Hindlimb muscle (tissue), 1 donor: Measurements from ENCODE around the gene HEG1. TPM values are rescaled to one million over a fixed set of nuclear protein-coding genes. Genes with fewer than 3 reads are reported as not detected.

Source experiments
- polyA plus RNA-seq: library from polyadenylated mRNA; unstranded; fragments of 120-200 nt; gene quantifications from one replicate; pipeline ENCODE4 v1.2.1, GENCODE V29; 2013; ENCODE audit not compliant: insufficient read length

Gene HEG1
- polyA plus RNA-seq, 1 donor = 27.2 TPM

Other genes starting within 250 kb of the HEG1 start
- gene ITGB5, start 168.6 kb downstream of the HEG1 start, polyA plus RNA-seq = 29.7 TPM
- gene MUC13, start 121.2 kb downstream of the HEG1 start, polyA plus RNA-seq = not detected
- gene SLC12A8, start 156.8 kb upstream of the HEG1 start, polyA plus RNA-seq = 0.45 TPM